ENCODE measurements around the gene SMC5.
A peak's percentile ranks its signal among the peaks of the same experiment; 100 is the strongest.

The SMC5 gene

DNA sequence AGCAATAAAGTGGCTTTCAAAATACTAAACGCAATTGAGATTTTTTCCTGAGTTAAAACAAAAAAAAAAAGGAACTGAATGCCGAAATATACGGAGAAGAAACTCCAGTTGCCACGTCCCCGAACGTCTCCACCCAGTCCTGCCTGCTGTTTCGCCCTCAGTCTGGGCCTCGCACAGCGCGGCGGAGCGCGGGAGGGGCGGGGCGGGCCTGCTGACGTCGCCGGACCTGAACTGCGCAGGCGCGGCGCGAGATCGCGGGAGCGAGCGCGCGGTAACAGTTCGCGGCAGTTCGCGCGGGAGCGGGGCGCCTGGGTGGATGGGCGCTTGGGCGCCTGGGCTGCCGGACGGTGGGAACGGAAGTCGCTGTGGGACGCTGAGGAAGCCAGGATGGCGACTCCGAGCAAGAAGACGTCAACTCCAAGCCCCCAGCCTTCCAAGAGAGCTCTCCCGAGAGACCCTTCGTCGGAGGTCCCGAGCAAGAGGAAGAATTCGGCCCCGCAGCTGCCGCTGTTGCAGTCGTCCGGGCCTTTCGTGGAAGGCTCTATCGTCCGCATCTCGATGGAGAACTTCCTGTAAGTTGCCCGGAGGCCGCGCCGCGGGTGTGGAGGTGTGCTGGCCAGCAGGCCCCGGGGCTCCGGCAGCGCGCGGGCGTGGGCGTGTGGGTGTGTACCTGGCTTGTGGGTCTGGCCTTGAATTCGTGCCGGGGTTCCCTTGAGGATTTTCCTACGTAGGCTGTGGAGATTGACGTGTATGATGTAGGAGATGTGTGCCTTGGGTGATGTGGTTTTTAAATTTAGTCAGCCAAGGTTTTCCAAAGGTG, at the start of gene SMC5:
Gene SMC5, plus strand, starts transcription at position 287 of the 820 bp plus-strand sequence. Its CDS starts 101 bp downstream, at position 388.
- H3K4me3 ChIP-seq (ENCODE audit: control insufficient read depth, low read depth, low read length), result peak within 1 kb of the TSS; percentile 78
- peak; percentile 67 for DNase-seq (ENCODE audit: low read depth)
- TF ChIP-seq, protein P1, sequence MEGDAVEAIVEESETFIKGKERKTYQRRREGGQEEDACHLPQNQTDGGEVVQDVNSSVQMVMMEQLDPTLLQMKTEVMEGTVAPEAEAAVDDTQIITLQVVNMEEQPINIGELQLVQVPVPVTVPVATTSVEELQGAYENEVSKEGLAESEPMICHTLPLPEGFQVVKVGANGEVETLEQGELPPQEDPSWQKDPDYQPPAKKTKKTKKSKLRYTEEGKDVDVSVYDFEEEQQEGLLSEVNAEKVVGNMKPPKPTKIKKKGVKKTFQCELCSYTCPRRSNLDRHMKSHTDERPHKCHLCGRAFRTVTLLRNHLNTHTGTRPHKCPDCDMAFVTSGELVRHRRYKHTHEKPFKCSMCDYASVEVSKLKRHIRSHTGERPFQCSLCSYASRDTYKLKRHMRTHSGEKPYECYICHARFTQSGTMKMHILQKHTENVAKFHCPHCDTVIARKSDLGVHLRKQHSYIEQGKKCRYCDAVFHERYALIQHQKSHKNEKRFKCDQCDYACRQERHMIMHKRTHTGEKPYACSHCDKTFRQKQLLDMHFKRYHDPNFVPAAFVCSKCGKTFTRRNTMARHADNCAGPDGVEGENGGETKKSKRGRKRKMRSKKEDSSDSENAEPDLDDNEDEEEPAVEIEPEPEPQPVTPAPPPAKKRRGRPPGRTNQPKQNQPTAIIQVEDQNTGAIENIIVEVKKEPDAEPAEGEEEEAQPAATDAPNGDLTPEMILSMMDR (IDR thresholded peaks at IDR 0.05; ENCODE audit: control insufficient read depth, insufficient read depth, low read depth, low read length, missing control alignments), result no peak

DNA sequence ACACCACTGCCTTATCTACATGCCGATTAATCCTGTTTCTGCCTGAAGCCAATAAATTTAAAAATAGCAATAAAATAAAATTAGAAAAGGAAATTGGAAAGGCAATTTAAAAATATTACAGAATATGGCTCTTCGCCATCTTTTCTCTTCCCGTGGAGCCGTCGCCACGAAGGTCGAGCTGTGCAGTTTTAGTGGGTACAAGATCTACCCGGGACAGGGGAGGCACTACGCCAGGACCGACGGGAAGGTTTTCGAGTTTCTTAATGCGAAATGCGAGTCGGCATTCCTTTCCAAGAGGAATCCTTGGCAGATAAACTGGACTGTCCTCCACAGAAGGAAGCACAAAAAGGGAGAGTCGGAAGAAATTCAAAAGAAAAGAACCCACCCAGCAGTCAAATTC, 41.7 kb upstream of the SMC5 start:
- TF ChIP-seq, protein P1 (IDR thresholded peaks at IDR 0.05; ENCODE audit: control insufficient read depth, insufficient read depth, low read depth, low read length, missing control alignments), result no peak
- H3K4me3 ChIP-seq (ENCODE audit: control insufficient read depth, low read depth, low read length), result no peak overlapping the region
- DNase-seq (ENCODE audit: low read depth), result no peak

DNA sequence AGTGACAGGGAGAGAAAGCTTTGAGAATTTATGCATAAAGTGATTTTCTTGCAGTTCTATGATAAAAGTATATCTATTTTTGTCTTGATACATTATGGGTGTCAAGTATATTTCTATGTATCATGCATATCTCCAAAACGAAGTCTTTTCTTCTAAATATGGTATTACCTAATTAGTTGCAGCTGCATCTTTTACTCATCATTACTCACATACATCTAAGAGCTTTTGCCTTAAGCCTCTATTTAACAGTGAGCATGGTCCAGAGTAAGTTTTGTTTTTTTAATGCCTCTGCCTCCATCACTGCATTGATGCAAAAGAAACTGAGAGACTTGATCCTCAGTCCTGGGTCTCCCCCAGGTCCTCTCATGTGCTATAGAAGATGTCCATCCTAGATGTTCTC, 40.0 kb upstream of the SMC5 start:
- no peak overlapping the region for H3K4me3 ChIP-seq (ENCODE audit: control insufficient read depth, low read depth, low read length)
- peak; percentile 45 for DNase-seq (ENCODE audit: low read depth)
- TF ChIP-seq, protein P1 (IDR thresholded peaks at IDR 0.05; ENCODE audit: control insufficient read depth, insufficient read depth, low read depth, low read length, missing control alignments), result no peak

DNA sequence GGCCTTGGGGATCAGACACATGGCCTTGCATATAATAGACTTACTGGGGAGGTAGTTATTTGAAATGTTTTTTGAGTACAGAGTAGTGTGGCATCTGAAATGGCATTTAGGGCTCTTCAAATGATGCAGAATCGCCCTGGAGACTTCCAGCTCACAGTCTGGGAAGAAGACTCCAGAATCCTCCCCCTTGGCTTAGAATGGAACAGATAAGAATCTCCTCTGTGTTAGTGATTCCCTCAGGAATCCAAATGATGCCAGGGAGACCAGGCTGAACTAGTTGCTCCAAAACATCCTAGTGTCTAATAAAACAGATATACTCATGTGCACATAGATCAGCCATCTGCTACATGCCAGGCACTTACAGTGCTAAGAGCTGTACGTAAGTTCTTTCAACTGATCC, 38.6 kb upstream of the SMC5 start:
- peak; percentile 17 for DNase-seq (ENCODE audit: low read depth)
- no peak overlapping the region for H3K4me3 ChIP-seq (ENCODE audit: control insufficient read depth, low read depth, low read length)
- TF ChIP-seq, protein P1 (IDR thresholded peaks at IDR 0.05; ENCODE audit: control insufficient read depth, insufficient read depth, low read depth, low read length, missing control alignments), result no peak

DNA sequence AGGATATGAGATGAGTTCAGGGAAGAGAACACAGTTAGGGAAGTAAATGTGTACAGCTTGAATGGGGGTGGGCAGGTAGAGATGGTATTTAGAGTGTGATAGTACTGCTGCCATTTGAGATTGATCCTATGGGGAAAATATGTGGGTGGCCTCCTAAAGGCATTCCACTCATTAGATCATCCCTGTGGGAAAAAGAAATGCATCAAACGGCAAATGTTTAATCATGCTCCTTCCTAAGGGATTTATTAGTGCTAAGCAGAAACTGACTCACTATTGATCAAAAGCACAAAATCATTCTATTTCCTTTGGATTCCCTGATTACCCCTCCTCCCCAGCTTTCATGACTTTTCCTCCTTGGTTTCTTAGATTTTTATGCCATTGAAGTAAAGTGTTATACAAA, 36.4 kb upstream of the SMC5 start:
- no peak overlapping the region for H3K4me3 ChIP-seq (ENCODE audit: control insufficient read depth, low read depth, low read length)
- TF ChIP-seq, protein P1 (IDR thresholded peaks at IDR 0.05; ENCODE audit: control insufficient read depth, insufficient read depth, low read depth, low read length, missing control alignments), result no peak
- no peak for DNase-seq (ENCODE audit: low read depth)

DNA sequence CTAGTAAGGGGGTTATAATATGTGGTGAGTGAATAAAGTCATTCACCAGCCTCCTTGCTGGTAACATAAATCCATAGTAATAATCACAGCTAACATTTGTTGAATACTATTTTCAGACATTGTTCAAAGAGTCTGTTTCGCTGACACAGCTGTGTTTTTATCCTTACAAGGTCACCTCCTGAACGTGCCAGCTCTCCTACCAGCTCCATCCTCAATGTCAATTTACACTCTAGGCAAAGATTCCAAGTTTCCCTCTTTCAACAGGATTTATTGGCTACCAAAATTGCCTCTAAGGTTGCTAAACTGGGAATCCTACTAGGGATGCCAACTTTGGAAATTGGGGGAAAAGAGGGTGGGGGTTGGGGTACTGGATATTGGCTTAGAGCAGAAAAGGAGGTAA, 30.7 kb upstream of the SMC5 start:
- H3K4me3 ChIP-seq (ENCODE audit: control insufficient read depth, low read depth, low read length), result no peak overlapping the region
- no peak for DNase-seq (ENCODE audit: low read depth)
- TF ChIP-seq, protein P1 (IDR thresholded peaks at IDR 0.05; ENCODE audit: control insufficient read depth, insufficient read depth, low read depth, low read length, missing control alignments), result no peak

All from AG09309 (cell line).